Upper lobe of left lung (tissue), 4 donors: ENCODE data around the gene ACTN1.

Experiments
- POLR2A ChIP-seq, 4 donors: fragments of 450-650 bp; IDR thresholded peaks; one replicate each; pipeline ENCODE4 v1.5.1; 2016 to 2017; ENCODE audit warnings: antibody characterized with exemption in 4 of 4, mild to moderate bottlenecking in 2 of 4
- POLR2AphosphoS5 ChIP-seq, 2 donors: sonication (generic); formaldehyde crosslinking; IDR thresholded peaks; one replicate each; pipeline ENCODE4 v1.5.1; 2017; ENCODE audit warnings: antibody characterized with exemption in 2 of 2
- TF ChIP-seq, protein P1 (sequence below), 6 experiments: fragments of 450-650 bp in 4 of 6; fragments of 200-600 bp in 2 of 6; sonication (generic) in 2 of 6; IDR thresholded peaks; one replicate each; pipeline ENCODE4 v1.5.1; 2016 to 2019; ENCODE audit warnings: antibody characterized with exemption in 6 of 6

DNA sequence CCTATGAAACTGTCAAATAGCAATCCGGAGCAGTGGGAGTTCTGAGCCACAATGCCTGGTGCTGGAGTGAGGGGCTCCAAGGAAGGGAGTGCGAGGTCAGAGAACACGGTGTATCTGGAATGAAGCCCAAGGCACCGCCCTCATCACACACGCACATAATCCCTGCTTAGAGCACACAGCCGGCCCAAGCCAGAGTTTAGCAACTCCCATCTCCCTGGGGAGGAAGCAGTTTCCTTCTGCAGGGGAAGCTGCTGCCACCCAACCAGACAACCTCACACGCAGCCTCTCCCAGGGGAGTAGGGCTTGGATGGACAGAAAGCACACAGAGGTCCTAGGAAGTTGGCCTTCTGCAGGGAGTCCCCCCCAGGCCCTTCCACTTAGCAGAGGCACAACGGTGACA, 31.3 kb downstream of the ACTN1 start:
- TF ChIP-seq, protein P1, sequence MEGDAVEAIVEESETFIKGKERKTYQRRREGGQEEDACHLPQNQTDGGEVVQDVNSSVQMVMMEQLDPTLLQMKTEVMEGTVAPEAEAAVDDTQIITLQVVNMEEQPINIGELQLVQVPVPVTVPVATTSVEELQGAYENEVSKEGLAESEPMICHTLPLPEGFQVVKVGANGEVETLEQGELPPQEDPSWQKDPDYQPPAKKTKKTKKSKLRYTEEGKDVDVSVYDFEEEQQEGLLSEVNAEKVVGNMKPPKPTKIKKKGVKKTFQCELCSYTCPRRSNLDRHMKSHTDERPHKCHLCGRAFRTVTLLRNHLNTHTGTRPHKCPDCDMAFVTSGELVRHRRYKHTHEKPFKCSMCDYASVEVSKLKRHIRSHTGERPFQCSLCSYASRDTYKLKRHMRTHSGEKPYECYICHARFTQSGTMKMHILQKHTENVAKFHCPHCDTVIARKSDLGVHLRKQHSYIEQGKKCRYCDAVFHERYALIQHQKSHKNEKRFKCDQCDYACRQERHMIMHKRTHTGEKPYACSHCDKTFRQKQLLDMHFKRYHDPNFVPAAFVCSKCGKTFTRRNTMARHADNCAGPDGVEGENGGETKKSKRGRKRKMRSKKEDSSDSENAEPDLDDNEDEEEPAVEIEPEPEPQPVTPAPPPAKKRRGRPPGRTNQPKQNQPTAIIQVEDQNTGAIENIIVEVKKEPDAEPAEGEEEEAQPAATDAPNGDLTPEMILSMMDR (IDR thresholded peaks at IDR 0.05), result no peak
- no peak for TF ChIP-seq POLR2A (IDR thresholded peaks at IDR 0.05)
- TF ChIP-seq POLR2AphosphoS5 (IDR thresholded peaks at IDR 0.05), result peak; percentile 21 to 69
